Pons (tissue), 1 donor: ENCODE data around the gene L3MBTL4.

Source experiments
- DNase-seq: peaks from one replicate; pipeline ENCODE4 v3.0.0-alpha.2; 2016; ENCODE audit warnings: low spot score

The L3MBTL4 gene

GRCh38 chr18:5961828-5962150 lies 452.9 kb downstream of the L3MBTL4 start:
- no peak for DNase-seq

- DNase-seq: no peak
Observed at GRCh38 chr18:5961097-5961827, 453.4 kb downstream of the L3MBTL4 start.

- DNase-seq: no peak
Observed at GRCh38 chr18:5958822-5959221, 455.9 kb downstream of the L3MBTL4 start.

- no peak for DNase-seq
Observed at GRCh38 chr18:5955861-5956260, 458.9 kb downstream of the L3MBTL4 start.

GRCh38 chr18:5951515-5952091 lies 463.1 kb downstream of the L3MBTL4 start:
- no peak for DNase-seq

- DNase-seq: no peak
Observed at GRCh38 chr18:5948781-5949180, 465.9 kb downstream of the L3MBTL4 start.

GRCh38 chr18:5948237-5948636 lies 466.5 kb downstream of the L3MBTL4 start:
- DNase-seq: no peak

- DNase-seq: no peak
Observed at GRCh38 chr18:5944448-5944847, 470.3 kb downstream of the L3MBTL4 start.

GRCh38 chr18:5943514-5943913 lies 471.2 kb downstream of the L3MBTL4 start:
- peak; percentile 20 for DNase-seq

- DNase-seq: no peak
Observed at GRCh38 chr18:5942591-5942990, 472.1 kb downstream of the L3MBTL4 start.

- DNase-seq: peak; percentile 18
Observed at GRCh38 chr18:5941890-5942289, 472.8 kb downstream of the L3MBTL4 start.

- no peak for DNase-seq
Observed at GRCh38 chr18:5939801-5940667, 474.7 kb downstream of the L3MBTL4 start.

GRCh38 chr18:5937795-5938194 lies 476.9 kb downstream of the L3MBTL4 start:
- DNase-seq: no peak

- no peak for DNase-seq
Observed at GRCh38 chr18:5937121-5937520, 477.6 kb downstream of the L3MBTL4 start.

- no peak for DNase-seq
Observed at GRCh38 chr18:5930789-5931188, 483.9 kb downstream of the L3MBTL4 start.

- DNase-seq: no peak
Observed at GRCh38 chr18:5918205-5918858, 496.4 kb downstream of the L3MBTL4 start.

GRCh38 chr18:5914951-5915350 lies 499.8 kb downstream of the L3MBTL4 start:
- no peak for DNase-seq

- DNase-seq: no peak
Observed at GRCh38 chr18:5914016-5914415, 500.7 kb downstream of the L3MBTL4 start.

GRCh38 chr18:5912566-5912965 lies 502.1 kb downstream of the L3MBTL4 start:
- no peak for DNase-seq

- no peak for DNase-seq
Observed at GRCh38 chr18:5909125-5909524, 505.6 kb downstream of the L3MBTL4 start.
